ENCODE measurements around the gene DNAJB6. TPM values are rescaled to one million over a fixed set of nuclear protein-coding genes. Genes with fewer than 3 reads are reported as not detected.

The DNAJB6 gene
- total RNA-seq, 1 experiment from 2014 or later = 201 TPM

DNA sequence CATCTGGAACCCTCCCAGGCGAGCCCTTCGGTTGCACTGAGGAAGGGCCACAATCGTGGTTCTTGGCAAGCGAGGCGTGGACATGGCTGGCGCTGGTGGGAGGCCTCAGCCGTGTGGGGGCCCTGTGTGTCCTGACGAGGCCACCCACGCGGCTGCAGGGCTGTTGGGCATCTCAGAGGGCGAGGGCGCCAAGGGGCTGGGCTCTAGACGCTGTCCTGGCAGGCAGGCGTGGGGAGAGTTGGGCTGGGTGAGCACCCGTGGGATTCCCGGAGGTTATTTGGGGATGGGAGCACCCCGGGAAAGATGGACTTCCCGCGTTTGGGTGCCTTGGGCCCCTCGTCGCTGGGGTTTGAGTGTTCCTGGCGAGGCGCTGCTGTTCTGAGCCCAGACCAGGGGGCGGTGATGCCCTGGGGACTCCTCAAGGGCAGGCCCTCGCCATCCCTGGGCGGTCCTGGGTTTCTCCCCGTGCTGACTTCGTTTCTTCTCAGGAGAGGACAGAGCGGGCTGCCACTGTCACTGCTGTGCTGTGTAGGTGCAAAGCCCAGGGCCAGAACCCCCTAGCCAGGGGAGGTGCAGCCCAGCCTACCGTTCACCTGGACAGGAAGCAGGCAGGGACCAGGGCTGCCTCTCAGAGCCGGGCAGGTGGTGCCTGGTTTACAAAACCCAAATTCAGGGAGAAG lies 87.2 kb downstream of the DNAJB6 start:
- CTCF ChIA-PET = no interaction called here
- DNase-seq (ENCODE audit: low read depth, low spot score) (no peak), ATAC-seq (no peak)
- H3K4me1 ChIP-seq (ENCODE audit: control insufficient read depth, insufficient read depth, low read length) = no peaks in the 10 kb centered on the region; the same call in 1 of the 2 replicates
- H3K36me3 ChIP-seq (ENCODE audit: control insufficient read depth, insufficient read depth, low read length) = no peaks in the 10 kb centered on the region
- no TSS peak for BruUV-seq (replicated peaks)
- H3K9me3 ChIP-seq (ENCODE audit: control insufficient read depth, insufficient read depth, low read depth, low read length) = no peaks in the 10 kb centered on the region
- no peak overlapping the region for H3K27ac ChIP-seq (ENCODE audit: low read length)
- POLR2A ChIA-PET = no interaction called here
- in situ Hi-C loops (cut with HindIII; ENCODE audit: low pct_unique_long_range_greater_than_20kb, low sequenced_read_pairs) = no loop called here
- TF ChIP-seq, protein P1, sequence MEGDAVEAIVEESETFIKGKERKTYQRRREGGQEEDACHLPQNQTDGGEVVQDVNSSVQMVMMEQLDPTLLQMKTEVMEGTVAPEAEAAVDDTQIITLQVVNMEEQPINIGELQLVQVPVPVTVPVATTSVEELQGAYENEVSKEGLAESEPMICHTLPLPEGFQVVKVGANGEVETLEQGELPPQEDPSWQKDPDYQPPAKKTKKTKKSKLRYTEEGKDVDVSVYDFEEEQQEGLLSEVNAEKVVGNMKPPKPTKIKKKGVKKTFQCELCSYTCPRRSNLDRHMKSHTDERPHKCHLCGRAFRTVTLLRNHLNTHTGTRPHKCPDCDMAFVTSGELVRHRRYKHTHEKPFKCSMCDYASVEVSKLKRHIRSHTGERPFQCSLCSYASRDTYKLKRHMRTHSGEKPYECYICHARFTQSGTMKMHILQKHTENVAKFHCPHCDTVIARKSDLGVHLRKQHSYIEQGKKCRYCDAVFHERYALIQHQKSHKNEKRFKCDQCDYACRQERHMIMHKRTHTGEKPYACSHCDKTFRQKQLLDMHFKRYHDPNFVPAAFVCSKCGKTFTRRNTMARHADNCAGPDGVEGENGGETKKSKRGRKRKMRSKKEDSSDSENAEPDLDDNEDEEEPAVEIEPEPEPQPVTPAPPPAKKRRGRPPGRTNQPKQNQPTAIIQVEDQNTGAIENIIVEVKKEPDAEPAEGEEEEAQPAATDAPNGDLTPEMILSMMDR (IDR thresholded peaks at IDR 0.05) = no peak
- TF ChIP-seq POLR2AphosphoS5 (IDR thresholded peaks at IDR 0.05; ENCODE audit: low read depth, low read length) (no peak), SIN3A (IDR thresholded peaks at IDR 0.05; ENCODE audit: borderline replicate concordance, insufficient read depth, low read depth, low read length) (no peak), TCF7L2 (IDR thresholded peaks at IDR 0.05; ENCODE audit: low read depth, low read length) (no peak)
- TF ChIP-seq, protein P2, sequence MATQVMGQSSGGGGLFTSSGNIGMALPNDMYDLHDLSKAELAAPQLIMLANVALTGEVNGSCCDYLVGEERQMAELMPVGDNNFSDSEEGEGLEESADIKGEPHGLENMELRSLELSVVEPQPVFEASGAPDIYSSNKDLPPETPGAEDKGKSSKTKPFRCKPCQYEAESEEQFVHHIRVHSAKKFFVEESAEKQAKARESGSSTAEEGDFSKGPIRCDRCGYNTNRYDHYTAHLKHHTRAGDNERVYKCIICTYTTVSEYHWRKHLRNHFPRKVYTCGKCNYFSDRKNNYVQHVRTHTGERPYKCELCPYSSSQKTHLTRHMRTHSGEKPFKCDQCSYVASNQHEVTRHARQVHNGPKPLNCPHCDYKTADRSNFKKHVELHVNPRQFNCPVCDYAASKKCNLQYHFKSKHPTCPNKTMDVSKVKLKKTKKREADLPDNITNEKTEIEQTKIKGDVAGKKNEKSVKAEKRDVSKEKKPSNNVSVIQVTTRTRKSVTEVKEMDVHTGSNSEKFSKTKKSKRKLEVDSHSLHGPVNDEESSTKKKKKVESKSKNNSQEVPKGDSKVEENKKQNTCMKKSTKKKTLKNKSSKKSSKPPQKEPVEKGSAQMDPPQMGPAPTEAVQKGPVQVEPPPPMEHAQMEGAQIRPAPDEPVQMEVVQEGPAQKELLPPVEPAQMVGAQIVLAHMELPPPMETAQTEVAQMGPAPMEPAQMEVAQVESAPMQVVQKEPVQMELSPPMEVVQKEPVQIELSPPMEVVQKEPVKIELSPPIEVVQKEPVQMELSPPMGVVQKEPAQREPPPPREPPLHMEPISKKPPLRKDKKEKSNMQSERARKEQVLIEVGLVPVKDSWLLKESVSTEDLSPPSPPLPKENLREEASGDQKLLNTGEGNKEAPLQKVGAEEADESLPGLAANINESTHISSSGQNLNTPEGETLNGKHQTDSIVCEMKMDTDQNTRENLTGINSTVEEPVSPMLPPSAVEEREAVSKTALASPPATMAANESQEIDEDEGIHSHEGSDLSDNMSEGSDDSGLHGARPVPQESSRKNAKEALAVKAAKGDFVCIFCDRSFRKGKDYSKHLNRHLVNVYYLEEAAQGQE (IDR thresholded peaks at IDR 0.05; ENCODE audit: insufficient read depth in 1 of 2, low read depth in 2 of 2, low read length in 1 of 2) = no peak
- no peak overlapping the region for H3K4me3 ChIP-seq (ENCODE audit: low read depth in 2 of 2, low read length in 2 of 2)
- H3K27me3 ChIP-seq (ENCODE audit: control insufficient read depth, insufficient read depth, low read length) = no peaks in the 10 kb centered on the region
- intact Hi-C loops (cut with micrococcal nuclease; ENCODE audit: unreplicated experiment) = no loop called here

DNA sequence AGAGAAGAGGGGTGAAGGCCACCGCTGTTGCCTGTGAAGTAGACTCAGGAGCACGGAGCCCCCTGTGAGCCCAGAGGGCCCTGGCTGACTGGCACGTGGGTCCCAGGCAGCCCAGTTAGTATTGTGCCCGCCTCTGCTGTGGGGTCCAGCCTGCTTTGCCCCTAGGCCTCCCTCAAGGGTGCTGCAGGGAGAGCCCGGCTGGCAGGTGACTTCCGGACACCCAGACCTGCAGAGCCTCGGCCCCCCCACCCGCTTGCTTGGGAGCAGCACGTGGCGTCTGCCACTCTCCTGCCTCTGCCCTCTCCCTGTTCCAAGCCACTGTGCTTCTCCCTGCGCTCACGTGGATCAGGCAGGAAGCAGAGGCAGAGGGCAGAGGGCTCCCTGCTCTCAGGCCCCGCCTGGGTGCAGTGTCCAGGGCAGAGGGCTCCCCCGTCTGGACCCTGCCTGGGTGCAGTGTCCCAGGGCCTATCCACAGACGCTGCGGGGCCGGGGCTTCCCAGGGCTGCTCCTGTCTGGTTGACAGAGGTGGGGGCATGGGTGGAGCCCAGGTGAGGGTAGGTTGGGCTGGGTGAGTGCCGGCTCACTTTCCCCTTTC lies 88.4 kb downstream of the DNAJB6 start:
- Histone ChIP-seq H3K4me3 (ENCODE audit: low read depth in 2 of 2, low read length in 2 of 2) (no peak overlapping the region), H3K27me3 (ENCODE audit: control insufficient read depth, insufficient read depth, low read length) (no peaks in the 10 kb centered on the region), H3K9me3 (ENCODE audit: control insufficient read depth, insufficient read depth, low read depth, low read length) (no peaks in the 10 kb centered on the region), H3K4me1 (ENCODE audit: control insufficient read depth, insufficient read depth, low read length) (no peaks in the 10 kb centered on the region; the same call in 1 of the 2 replicates), H3K36me3 (ENCODE audit: control insufficient read depth, insufficient read depth, low read length) (no peaks in the 10 kb centered on the region), H3K27ac (ENCODE audit: low read length) (no peak overlapping the region)
- ATAC-seq (peak; percentile 43), DNase-seq (ENCODE audit: low read depth, low spot score) (no peak)
- POLR2A ChIA-PET = no interaction called here
- intact Hi-C loops (cut with micrococcal nuclease; ENCODE audit: unreplicated experiment) = no loop called here
- in situ Hi-C loops (cut with HindIII; ENCODE audit: low pct_unique_long_range_greater_than_20kb, low sequenced_read_pairs) = no loop called here
- BruUV-seq (replicated peaks) = no TSS peak
- CTCF ChIA-PET = no interaction called here
- TF ChIP-seq SIN3A (IDR thresholded peaks at IDR 0.05; ENCODE audit: borderline replicate concordance, insufficient read depth, low read depth, low read length) (no peak), POLR2AphosphoS5 (IDR thresholded peaks at IDR 0.05; ENCODE audit: low read depth, low read length) (peak; percentile 31; the same call in 1 of the 2 replicates), TCF7L2 (IDR thresholded peaks at IDR 0.05; ENCODE audit: low read depth, low read length) (no peak)
- TF ChIP-seq, protein P1 (IDR thresholded peaks at IDR 0.05) = no peak
- TF ChIP-seq, protein P2 (IDR thresholded peaks at IDR 0.05; ENCODE audit: insufficient read depth in 1 of 2, low read depth in 2 of 2, low read length in 1 of 2) = no peak
